ENCODE measurements around the gene DENND5B.
"Not testable (repeated sequence)": the region's sequence is repeated elsewhere in the genome, so short reads cannot be mapped to it uniquely, and the experiment has no call there.

DENND5B gene

GRCh38 chr12:31465002-31465401 is 125.9 kb downstream of the DENND5B start:
- DNase-seq: no peak

GRCh38 chr12:31460024-31460423 is 130.9 kb downstream of the DENND5B start:
- no peak for DNase-seq

GRCh38 chr12:31456562-31456961 is 134.4 kb downstream of the DENND5B start:
- DNase-seq: no peak

- no peak for DNase-seq
Observed at GRCh38 chr12:31444736-31445135, 146.2 kb downstream of the DENND5B start.

GRCh38 chr12:31440586-31440985 is 150.3 kb downstream of the DENND5B start:
- DNase-seq: no peak

GRCh38 chr12:31440134-31440533 is 150.8 kb downstream of the DENND5B start:
- DNase-seq: no peak

- DNase-seq: peak; percentile 6
Observed at GRCh38 chr12:31431721-31432240, 159.2 kb downstream of the DENND5B start.

- DNase-seq: no peak
Observed at GRCh38 chr12:31423405-31423804, 167.5 kb downstream of the DENND5B start.

GRCh38 chr12:31412292-31412801 is 178.6 kb downstream of the DENND5B start:
- no peak for DNase-seq

GRCh38 chr12:31408763-31409162 is 182.2 kb downstream of the DENND5B start:
- no peak for DNase-seq

GRCh38 chr12:31407562-31407961 is 183.4 kb downstream of the DENND5B start:
- no peak for DNase-seq

- no peak for DNase-seq
Observed at GRCh38 chr12:31406345-31406744, 184.6 kb downstream of the DENND5B start.

- no peak for DNase-seq
Observed at GRCh38 chr12:31405021-31405420, 185.9 kb downstream of the DENND5B start.

- DNase-seq: peak; percentile 90
Observed at GRCh38 chr12:31403099-31403607, 187.8 kb downstream of the DENND5B start.

GRCh38 chr12:31393004-31393550 is 197.9 kb downstream of the DENND5B start:
- no peak for DNase-seq

- DNase-seq: no peak
Observed at GRCh38 chr12:31390991-31391390, 199.9 kb downstream of the DENND5B start.

GRCh38 chr12:31388713-31389112 is 202.2 kb downstream of the DENND5B start:
- DNase-seq: no peak

GRCh38 chr12:31387466-31387865 is 203.5 kb downstream of the DENND5B start:
- no peak for DNase-seq

- DNase-seq: no peak
Observed at GRCh38 chr12:31387011-31387410, 203.9 kb downstream of the DENND5B start.

GRCh38 chr12:31386364-31386777 is 204.6 kb downstream of the DENND5B start:
- DNase-seq: peak; percentile 5

GRCh38 chr12:31377210-31377609 is 213.7 kb downstream of the DENND5B start:
- not testable (repeated sequence) for DNase-seq

- DNase-seq: not testable (repeated sequence)
Observed at GRCh38 chr12:31375422-31375821, 215.5 kb downstream of the DENND5B start.

- DNase-seq: no peak
Observed at GRCh38 chr12:31371256-31371620, 219.7 kb downstream of the DENND5B start.

- no peak for DNase-seq
Observed at GRCh38 chr12:31370531-31371255, 220.2 kb downstream of the DENND5B start.
